Loucy (cell line): ENCODE measurements around the gene POMT1.
"Not testable (repeated sequence)": the region's sequence is repeated elsewhere in the genome, so short reads cannot be mapped to it uniquely, and the experiment has no call there.

Source experiments
- H2AFZ ChIP-seq: fragments of 200-600 bp; sonication (generic); 2 replicates; pipeline ENCODE4 v1.6.0; 2016; ENCODE audit warnings: antibody characterized with exemption, mild to moderate bottlenecking, low read length, moderate library complexity
- H3F3A ChIP-seq: fragments of 200-600 bp; 2 replicates; pipeline ENCODE4 v1.6.0; 2016; ENCODE audit warnings: antibody characterized with exemption, low read depth, mild to moderate bottlenecking
- H3K27me3 ChIP-seq: fragments of 200-600 bp; sonication (generic); 2 replicates; pipeline ENCODE4 v1.6.1; 2014; ENCODE audit warnings: low read length, mild to moderate bottlenecking; ENCODE audit not compliant: insufficient read depth, poor library complexity, severe bottlenecking
- H3K36me3 ChIP-seq: fragments of 200-600 bp; sonication (generic); 2 replicates; pipeline ENCODE4 v1.6.1; 2016; ENCODE audit warnings: low read length; ENCODE audit not compliant: insufficient read depth
- H3K4me1 ChIP-seq: fragments of 200-600 bp; sonication (generic); 2 replicates; pipeline ENCODE4 v1.5.1; 2014; ENCODE audit warnings: low read length, mild to moderate bottlenecking; ENCODE audit not compliant: insufficient read depth, poor library complexity, severe bottlenecking
- H3K4me2 ChIP-seq: fragments of 200-600 bp; sonication (generic); 2 replicates; pipeline ENCODE4 v1.6.0; 2014; ENCODE audit warnings: antibody characterized with exemption, low read length, low read depth, mild to moderate bottlenecking; ENCODE audit not compliant: poor library complexity, severe bottlenecking
- H3K4me3 ChIP-seq: fragments of 200-600 bp; sonication (generic); 2 replicates; pipeline ENCODE4 v1.5.1; 2014; ENCODE audit warnings: low read length, mild to moderate bottlenecking, mixed read lengths; ENCODE audit not compliant: poor library complexity, severe bottlenecking
- H3K79me2 ChIP-seq: fragments of 200-600 bp; sonication (generic); 2 replicates; pipeline ENCODE4 v1.6.1; 2014; ENCODE audit warnings: low read length; ENCODE audit not compliant: insufficient read depth
- H3K9ac ChIP-seq: fragments of 200-600 bp; sonication (generic); 2 replicates; pipeline ENCODE4 v1.6.0; 2014; ENCODE audit warnings: mild to moderate bottlenecking, low read depth, low read length, moderate library complexity; ENCODE audit not compliant: poor library complexity, severe bottlenecking
- H3K9me2 ChIP-seq: fragments of 200-600 bp; sonication (generic); replicated peaks from 2 replicates; pipeline ENCODE4 v1.6.1; 2016; ENCODE audit warnings: low read depth, low read length, mixed read lengths
- H3K9me3 ChIP-seq: fragments of 200-600 bp; sonication (generic); 2 replicates; pipeline ENCODE4 v1.6.1; 2014; ENCODE audit warnings: mild to moderate bottlenecking, antibody characterized with exemption, low read length, low read depth; ENCODE audit not compliant: insufficient read depth
- H4K20me1 ChIP-seq: fragments of 200-600 bp; sonication (generic); 2 replicates; pipeline ENCODE4 v1.6.0; 2014; ENCODE audit warnings: antibody characterized with exemption, low read length, mild to moderate bottlenecking; ENCODE audit not compliant: insufficient read depth, poor library complexity, severe bottlenecking
- EZH2phosphoT487 ChIP-seq: fragments of 200-600 bp; IDR thresholded peaks from 2 replicates; pipeline ENCODE4 v1.6.1; 2018; ENCODE audit warnings: antibody characterized with exemption, mild to moderate bottlenecking, moderate library complexity, borderline replicate concordance
- TF ChIP-seq, protein P1 (sequence below): fragments of 200-600 bp; sonication (generic); conservative IDR thresholded peaks from 2 replicates; pipeline ENCODE4 v1.5.1; 2014; ENCODE audit warnings: mild to moderate bottlenecking, antibody characterized with exemption, low read length

The POMT1 gene

GRCh38 chr9:131513177-131513576 is 10.5 kb downstream of the POMT1 start:
- no peaks in the 10 kb centered on the region for H4K20me1 ChIP-seq
- H3K36me3 ChIP-seq = peaks cover 41% of the 10 kb centered on the region; the same call in 1 of the 2 replicates
- TF ChIP-seq EZH2phosphoT487 = no peak
- no peaks in the 10 kb centered on the region for H3K9me2 ChIP-seq
- H3K79me2 ChIP-seq = no peaks in the 10 kb centered on the region
- no peak overlapping the region for H3K4me3 ChIP-seq
- no peaks in the 10 kb centered on the region for H3K4me1 ChIP-seq
- H3K27me3 ChIP-seq = no peaks in the 10 kb centered on the region
- H3K4me2 ChIP-seq = no peak overlapping the region
- no peaks in the 10 kb centered on the region for H3F3A ChIP-seq
- H3K9me3 ChIP-seq = no peaks in the 10 kb centered on the region
- no peak overlapping the region for H3K9ac ChIP-seq
- no peak overlapping the region for H2AFZ ChIP-seq

GRCh38 chr9:131515559-131516031 is 12.9 kb downstream of the POMT1 start:
- H3F3A ChIP-seq, H3K9me2 ChIP-seq, H2AFZ ChIP-seq, H3K4me1 ChIP-seq, H3K27me3 ChIP-seq, H3K9ac ChIP-seq, H3K9me3 ChIP-seq, H4K20me1 ChIP-seq, H3K4me2 ChIP-seq, H3K4me3 ChIP-seq, H3K79me2 ChIP-seq: not testable (repeated sequence)
- H3K36me3 ChIP-seq = peaks cover 55% of the 10 kb centered on the region; the same call in 1 of the 2 replicates

DNA sequence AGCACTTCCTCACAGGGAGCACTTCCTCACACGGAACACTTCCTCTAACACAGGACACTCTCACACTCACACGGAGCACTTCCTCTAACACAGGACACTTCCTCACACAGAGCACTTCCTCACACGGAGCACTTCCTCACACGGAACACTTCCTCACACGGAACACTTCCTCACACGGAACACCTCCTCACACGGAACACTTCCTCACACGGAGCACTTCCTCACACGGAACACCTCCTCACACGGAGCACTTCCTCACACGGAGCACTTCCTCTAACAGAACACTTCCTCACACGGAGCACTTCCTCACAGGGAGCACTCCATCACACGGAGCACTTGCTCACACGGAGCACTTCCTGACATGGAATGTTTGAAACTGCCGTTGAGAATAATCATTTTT is 13.4 kb downstream of the POMT1 start:
- H3K9me2 ChIP-seq = no peaks in the 10 kb centered on the region
- TF ChIP-seq, protein P1, sequence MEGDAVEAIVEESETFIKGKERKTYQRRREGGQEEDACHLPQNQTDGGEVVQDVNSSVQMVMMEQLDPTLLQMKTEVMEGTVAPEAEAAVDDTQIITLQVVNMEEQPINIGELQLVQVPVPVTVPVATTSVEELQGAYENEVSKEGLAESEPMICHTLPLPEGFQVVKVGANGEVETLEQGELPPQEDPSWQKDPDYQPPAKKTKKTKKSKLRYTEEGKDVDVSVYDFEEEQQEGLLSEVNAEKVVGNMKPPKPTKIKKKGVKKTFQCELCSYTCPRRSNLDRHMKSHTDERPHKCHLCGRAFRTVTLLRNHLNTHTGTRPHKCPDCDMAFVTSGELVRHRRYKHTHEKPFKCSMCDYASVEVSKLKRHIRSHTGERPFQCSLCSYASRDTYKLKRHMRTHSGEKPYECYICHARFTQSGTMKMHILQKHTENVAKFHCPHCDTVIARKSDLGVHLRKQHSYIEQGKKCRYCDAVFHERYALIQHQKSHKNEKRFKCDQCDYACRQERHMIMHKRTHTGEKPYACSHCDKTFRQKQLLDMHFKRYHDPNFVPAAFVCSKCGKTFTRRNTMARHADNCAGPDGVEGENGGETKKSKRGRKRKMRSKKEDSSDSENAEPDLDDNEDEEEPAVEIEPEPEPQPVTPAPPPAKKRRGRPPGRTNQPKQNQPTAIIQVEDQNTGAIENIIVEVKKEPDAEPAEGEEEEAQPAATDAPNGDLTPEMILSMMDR = no peak
- no peak for TF ChIP-seq EZH2phosphoT487
- H3K36me3 ChIP-seq = peaks cover 52% of the 10 kb centered on the region; the same call in 1 of the 2 replicates
- H3K4me1 ChIP-seq = no peaks in the 10 kb centered on the region
- H3K27me3 ChIP-seq = no peaks in the 10 kb centered on the region
- no peaks in the 10 kb centered on the region for H3K79me2 ChIP-seq
- no peaks in the 10 kb centered on the region for H4K20me1 ChIP-seq
- no peaks in the 10 kb centered on the region for H3F3A ChIP-seq
- H3K9me3 ChIP-seq = no peaks in the 10 kb centered on the region
- no peak overlapping the region for H2AFZ ChIP-seq
- no peak overlapping the region for H3K9ac ChIP-seq
- H3K4me2 ChIP-seq = no peak overlapping the region
- H3K4me3 ChIP-seq = no peak overlapping the region

DNA sequence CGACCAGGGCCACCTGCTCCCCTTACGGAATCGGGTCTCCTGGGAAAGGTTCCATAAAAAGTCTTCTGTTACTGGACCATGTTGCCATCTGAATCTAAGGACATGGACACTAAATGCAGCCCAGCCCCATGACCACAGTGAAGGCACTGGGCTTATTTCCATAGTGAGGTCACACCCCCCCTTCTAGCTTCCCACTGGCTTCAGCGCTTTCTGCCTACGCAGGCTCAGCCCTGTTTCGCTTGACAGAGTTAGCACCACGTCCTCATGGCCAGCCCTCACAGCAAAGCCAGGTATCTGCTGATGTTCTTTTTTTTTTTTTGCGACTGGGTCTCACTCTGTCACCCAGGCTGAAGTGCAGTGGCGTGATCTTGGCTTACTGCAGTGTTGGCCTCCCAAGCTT is 14.2 kb downstream of the POMT1 start:
- TF ChIP-seq, protein P1 = no peak
- TF ChIP-seq EZH2phosphoT487 = no peak
- H3K4me3 ChIP-seq = no peak overlapping the region
- H2AFZ ChIP-seq = no peak overlapping the region
- H3K4me2 ChIP-seq = no peak overlapping the region
- no peaks in the 10 kb centered on the region for H3K79me2 ChIP-seq
- H3K4me1 ChIP-seq = no peaks in the 10 kb centered on the region
- no peaks in the 10 kb centered on the region for H3K27me3 ChIP-seq
- peaks cover 49% of the 10 kb centered on the region; the same call in 1 of the 2 replicates for H3K36me3 ChIP-seq
- H4K20me1 ChIP-seq = no peaks in the 10 kb centered on the region
- H3F3A ChIP-seq = no peaks in the 10 kb centered on the region
- H3K9ac ChIP-seq = no peak overlapping the region
- no peaks in the 10 kb centered on the region for H3K9me3 ChIP-seq
- no peaks in the 10 kb centered on the region for H3K9me2 ChIP-seq
